LoVo (cell line): ENCODE measurements around the gene OLAH.
"Not testable (repeated sequence)": the region's sequence is repeated elsewhere in the genome, so short reads cannot be mapped to it uniquely, and the experiment has no call there.

ENCODE experiments used
- DNase-seq: peaks from one replicate; pipeline ENCODE4 v3.0.0-alpha.2; 2016; ENCODE audit warnings: low spot score

The OLAH gene

DNA sequence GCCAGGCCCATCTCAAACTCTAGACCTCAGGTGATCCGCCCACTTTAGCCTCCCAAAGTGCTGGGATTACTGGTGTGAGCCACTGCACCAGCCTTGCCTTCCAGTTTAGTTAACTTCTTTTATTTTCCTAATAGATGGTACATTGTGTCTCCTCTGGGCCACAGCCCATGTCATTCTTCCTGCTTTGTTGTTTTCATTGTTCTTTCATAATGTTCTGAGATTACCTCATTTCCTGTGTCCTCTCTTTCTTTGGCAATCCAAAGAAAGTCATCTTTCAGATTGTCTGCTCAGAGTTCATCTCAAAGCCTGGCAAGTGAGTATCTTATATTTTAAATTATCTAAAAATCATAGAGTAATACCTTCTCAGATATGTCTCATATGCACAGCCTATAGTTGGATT, at the start of gene OLAH:
Gene OLAH, plus strand, starts transcription at position 270 of the 400 bp plus-strand sequence. CDS start 3,346 bp downstream, outside the sequence.
- no peak for DNase-seq

DNA sequence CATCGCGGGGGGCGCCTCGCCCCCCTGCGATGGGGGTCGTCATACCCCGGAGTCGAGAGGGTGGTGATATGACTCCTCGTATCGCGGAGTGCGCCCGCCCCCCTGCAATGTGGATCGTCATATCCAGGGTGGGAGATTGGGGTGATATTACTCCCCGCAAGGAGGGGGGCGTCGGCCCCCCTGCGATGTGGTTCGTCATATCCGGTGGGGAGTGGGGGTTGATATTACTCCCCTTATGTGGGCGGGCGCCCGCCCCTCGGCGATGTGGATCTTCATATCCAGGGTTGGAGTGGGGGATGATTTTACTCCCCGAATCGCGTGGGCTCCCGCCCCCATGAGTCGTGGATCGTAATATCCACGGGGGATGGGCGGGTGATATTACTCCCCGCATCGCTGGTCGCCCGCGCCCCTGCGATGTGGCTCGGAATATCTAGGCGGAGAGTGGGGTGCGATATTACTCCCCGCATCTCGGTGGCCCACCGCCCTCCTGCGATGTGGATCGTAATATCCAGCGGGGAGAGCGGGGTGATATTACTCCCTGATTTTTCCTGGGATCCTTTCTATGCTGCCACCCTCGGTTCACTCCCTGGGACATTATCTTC, 47.7 kb upstream of the OLAH start:
- DNase-seq = no peak

DNA sequence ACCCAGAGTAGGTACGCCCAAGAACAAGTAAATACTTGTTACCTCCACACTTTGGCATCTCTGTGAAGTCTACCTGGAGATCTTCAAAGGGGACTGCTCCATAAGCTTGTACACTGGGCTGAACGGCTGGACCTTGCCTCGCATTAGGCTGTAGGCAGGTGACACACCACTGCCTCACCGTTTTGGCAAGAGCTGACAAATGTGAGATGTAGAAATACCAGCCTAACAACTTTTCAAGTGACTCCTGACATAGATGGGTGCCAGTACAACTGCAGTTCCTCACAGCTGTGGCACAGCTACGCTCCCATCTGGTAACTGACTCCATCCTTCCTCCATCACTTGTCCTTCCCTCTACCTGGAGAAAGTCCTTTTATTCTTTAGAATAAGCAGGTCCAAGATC, 30.2 kb upstream of the OLAH start:
- peak; percentile 41 for DNase-seq

DNA sequence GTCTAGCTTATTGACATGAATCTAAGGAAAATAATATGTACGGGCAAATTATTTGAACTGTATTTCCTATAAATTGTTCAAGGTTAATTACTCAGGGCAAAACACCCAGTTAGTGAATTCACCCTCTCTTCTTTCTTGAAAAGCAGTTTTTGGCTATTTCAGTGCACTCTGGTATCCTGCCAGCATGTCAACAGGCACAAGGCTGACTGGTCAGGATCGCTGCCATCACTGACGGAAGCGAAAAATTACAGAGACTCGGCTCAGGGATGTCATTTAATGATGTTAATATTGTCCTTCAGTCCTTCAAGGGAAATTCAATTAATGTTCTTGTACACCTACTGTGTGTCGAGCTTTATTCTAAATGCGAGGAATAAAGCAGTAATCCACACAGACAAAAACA, 28.3 kb upstream of the OLAH start:
- DNase-seq = no peak

DNA sequence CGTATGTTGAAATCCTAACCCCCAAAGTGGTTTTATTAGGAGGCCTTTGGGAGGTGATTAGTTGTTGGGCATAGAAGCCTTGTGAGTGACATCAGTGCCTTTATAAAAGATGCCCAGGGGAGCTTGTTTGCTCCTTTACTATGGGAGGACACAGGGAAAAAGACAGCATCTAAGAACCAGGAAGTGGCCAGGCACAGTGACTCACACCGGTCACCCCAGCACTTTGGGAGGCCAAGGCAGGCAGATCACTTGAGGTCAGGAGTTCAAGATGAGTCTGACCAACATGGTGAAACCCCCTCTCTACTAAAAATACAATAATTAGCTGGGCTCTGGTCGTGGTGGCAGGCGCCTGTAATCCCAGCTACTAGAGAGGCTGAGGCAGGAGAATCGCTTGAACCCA, 22.8 kb upstream of the OLAH start:
- DNase-seq = not testable (repeated sequence)

DNA sequence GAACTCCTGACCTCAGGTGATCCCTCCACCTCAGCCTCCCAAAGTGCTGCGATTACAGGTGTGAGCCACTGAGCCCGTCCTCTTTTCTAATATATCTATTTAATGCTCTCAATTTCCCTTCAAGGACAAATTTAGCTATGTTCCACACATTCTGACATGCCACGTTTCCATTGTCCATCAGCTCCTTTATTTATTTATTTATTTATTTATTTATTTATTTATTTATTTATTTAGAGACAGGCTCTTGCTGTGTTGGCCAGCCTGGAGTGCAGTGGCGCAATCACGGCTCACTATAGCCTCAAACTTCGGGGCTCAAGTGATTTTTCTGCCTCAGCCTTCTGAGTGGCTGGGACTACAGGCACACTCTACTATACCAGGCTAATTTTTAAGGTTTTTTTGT, 20.7 kb upstream of the OLAH start:
- DNase-seq = not testable (repeated sequence)

DNA sequence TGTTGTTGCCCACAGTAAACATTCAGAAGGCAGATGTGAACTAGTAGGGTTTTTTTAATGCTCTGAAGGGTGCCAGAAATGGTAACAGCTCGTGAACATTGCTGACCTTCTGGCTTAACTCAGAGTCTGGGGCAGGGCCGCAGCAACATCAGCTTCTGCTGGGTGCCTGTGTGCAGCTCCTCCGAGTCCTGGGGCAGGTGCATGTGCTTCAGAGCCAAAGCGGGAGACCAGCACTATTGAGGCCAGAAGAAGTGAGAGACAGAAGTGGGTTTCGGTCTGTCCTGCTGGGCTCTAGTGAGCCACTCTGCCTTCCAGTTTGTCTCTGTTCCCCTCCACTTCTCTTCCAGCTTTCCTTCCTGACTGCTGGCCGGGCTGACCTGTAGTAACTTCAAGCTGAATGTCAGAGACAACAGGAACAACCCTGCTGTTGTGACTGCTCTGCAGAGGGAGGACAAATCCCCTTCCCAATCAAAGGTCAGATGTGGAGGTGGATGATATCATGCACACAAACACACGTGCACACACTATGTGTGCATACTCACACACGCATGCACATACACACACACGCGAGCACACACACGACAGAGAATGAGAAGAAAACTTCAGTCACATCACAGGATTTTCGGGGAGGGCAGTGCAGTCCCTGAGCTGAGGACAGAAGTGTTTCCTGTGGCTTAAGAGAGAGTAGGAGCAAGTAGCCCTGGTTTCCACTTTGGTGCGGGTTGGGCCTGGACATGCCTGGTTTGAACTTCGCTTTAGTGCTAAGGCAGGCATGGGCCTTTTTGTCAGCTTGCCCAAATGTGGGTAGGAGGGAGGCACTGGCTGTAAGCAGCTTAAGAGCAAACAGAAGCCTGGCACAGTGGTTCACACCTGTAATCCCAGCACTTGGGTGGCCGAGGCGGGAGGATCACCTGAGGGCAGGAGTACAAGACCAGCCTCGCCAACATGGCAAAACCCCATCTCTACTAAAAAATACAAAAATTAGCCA, 19.4 kb upstream of the OLAH start:
- not testable (repeated sequence) for DNase-seq

DNA sequence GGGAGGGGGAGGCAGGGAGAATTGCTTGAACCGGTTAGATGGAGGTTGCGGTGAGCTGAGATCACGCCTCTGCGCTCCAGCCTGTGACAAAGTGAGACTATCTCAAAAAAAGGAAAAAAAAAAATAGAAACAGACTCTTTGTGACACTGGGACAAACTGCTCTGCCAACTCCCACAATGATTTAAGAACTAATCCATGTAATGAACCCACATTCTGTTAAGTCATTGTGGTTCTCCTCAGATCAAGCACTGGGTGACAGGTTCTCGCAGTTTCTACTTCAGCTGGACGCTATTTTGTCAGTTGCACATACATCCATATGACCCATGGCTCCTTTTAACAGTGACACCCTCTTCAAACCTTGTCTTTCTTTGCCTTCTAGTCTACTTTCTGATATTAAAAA, 18.7 kb upstream of the OLAH start:
- not testable (repeated sequence) for DNase-seq

DNA sequence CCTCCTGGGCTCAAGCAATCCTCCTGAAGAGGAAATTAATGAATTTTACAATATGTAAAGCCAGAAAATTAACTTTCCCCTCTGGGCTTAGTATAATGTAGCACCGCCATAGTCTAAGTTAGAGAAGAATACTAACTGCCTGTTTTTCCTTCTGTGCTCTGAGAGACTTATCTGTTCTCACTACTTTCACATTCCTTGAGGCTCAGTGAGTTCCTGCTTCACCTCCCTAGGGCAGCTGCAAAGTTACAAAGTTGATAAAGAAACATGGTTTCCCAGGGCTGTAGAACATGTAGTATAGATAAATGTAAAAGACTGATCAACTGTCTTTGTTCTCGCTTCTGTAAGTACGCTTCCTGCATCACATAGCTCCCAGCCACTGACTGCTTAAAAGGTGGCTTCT, 16.0 kb upstream of the OLAH start:
- DNase-seq = no peak

DNA sequence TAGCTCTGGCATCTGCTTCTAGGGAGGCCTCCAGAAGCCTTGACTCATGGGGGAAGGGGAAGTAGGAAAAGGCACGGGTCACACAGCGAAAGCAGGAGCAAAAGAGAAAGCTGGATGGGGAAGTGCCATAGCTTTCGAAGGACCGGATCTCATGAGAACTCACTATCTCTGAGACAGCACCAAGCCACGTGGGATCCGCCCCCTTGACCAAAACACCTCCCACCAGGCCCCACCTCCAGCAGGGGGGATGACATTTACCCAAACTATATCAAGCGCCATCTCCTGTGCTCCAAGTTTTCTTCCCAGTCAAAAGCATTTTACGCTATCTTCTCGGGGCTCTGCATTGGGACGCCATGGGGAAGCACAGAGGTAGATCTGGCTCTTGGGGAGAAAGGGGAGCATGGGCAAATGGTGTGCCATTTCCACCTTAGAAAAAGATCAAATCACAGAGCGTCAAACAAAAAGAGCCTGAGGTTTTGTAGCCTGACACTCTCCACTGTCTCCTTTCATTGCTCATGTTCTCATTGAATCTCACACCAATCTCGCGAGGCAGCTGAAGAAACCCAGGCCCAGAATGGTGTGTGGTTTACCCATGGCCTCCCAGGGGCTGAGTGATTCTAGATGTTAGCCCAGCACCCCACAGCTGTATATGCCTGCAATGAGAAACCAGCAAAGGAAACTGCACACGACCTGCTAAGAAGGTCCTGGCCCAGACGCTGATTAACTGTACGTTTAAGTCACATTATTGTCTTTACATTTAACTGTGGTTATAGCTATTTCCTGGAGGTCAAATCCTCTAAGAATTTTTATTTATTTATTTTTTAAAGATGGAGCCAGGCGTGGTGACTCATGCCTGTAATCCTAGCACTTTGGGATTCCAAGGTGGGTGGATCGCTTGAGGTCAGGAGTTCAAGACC, 8.1 kb upstream of the OLAH start:
- DNase-seq = no peak

DNA sequence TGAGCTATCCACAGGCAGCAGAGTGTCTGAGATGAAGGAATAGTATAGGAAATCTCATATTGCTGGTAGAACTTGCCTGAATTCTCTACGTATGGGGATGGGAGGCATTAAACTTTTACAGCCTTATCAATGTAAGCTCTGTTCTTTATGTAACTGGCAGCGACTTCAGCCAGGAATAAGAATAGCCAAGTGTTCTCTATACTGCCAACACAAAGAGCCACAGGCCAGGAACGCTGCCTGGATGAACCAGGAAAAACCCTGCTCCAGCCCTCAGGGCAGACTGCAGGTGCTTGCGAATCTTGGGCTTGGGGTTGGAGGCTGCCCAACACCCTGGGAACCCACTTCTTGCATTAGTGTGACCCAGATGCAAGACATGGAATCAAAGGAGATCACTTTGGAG, 6.1 kb upstream of the OLAH start:
- DNase-seq = no peak

DNA sequence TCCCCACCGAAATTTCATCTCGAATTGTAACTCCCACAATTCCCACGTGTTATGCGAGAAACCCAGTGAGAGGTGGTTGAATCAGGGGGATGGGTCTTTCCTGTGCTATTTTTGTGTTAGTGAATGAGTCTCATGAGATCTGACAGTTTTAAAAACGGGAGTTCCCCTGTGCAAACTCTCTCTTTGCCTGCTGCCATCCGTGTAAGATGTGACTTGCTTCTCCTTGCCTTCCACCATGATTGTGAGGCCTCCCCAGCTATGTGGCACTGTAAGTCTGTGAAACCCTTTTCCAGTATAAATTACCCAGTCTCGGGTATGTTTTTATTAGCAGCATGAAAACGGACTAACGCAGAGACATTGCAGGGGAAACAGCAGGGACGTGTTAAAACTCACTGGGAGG, 5.3 kb upstream of the OLAH start:
- no peak for DNase-seq

DNA sequence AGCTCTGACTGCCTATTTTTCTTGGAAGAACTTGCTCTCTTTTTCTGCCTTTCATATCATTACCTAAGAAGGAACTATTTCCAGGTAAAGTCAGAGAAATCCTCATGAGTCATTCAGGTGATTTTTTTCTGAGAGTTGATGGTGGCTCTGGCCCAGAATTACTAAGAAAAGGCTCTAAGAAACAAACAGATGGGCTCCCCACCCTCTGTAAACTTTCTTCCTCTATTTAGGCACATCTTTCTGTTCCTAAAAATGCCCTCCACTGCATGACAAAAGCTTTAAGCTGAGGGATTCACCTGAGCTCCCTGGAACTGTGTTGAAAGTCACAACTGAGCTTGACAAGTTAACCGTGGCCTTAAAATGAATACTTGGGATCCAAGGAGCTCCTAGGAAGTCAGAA, 1.6 kb downstream of the OLAH start:
- DNase-seq = no peak

DNA sequence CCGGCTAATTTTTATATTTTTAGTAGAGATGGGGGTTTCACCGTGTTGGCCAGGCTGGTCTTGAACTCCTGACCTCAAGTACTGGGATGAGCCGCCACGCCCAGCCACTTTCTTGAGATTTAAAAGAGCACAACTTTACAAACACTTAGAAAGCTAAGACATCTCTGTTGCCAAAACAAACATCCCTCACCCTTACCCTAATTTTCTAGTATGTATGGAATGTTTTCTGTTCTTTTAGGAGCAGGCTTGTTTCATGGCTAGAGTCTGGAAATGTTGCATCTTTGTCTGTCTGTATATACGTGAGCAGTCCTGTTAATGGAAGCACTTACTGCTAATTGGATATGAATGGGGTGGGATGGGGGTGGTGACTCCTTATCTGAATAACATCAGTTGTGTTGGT, 2.9 kb downstream of the OLAH start:
- no peak for DNase-seq

DNA sequence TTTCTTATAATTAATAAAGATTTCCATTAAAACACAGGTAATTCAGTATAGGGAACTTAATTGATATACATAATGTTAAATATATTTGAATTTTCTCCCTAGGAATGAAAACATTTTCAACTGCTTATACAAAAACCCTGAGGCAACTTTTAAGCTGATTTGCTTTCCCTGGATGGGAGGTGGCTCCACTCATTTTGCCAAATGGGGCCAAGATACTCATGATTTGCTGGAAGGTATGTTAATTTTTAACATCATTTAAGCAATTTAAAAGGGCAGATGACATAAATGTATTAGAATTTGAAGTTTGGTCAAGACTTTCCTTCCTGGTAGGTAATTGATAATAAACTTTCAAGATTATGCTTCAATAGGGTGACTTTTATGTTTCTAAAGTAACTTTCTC, 5.8 kb downstream of the OLAH start:
- DNase-seq = no peak

DNA sequence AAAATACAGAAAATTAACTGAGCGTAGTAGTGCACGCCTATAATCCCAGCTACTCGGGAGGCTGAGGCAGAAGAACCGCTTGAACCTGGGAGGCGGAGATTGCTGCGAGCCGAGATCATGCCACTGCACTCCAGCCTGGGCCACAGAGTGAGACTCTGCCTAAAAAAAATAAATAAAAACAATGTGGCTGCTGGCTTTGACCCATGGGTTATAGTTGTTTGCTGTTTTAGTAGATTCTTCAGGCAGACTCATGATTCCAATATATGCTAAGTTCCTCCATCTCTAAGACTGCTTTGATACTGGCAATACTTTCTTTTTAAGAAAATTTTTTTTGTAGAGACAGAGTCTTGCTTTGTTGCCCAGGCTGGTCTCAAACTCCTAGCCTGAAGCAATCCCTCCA, 8.4 kb downstream of the OLAH start:
- no peak for DNase-seq

DNA sequence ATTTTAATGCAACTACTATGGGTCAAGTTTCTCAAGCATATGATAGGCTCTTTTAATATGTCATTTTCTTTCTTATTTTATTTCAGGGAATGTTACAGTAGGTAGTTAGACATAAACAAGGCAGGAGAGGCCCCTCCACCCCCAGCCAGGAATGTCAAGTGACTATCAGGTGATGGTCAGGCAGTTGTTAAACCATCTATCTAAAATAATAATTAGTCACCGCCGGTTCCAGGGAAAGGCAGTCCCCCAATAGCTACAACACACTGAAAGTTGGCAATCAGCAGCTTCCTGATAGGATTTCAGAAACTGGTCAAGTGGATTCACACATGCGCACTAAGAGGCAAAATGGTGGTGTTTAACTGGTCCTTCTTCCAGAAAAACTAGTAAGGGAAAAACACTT, 9.3 kb downstream of the OLAH start:
- DNase-seq = no peak

DNA sequence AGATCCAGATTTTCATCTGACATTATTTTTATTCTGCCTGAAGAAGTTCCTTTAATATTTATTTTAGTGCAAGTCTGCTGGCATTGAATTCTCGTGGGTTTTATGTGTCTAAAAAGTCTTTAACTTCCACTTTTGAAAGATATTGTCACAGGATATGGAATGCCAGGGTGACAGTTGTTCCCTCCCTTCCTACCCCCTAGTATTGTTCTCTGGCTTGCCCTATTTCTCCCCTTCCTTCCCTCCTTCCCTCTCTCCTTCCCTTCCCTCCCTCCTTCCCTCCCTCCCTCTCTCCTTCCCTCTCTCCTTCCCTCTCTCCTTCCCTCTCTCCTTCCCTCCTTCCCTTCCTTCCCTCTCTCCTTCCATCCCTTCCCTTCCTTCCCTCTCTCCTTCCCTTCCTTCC, 14.9 kb downstream of the OLAH start:
- DNase-seq = no peak

DNA sequence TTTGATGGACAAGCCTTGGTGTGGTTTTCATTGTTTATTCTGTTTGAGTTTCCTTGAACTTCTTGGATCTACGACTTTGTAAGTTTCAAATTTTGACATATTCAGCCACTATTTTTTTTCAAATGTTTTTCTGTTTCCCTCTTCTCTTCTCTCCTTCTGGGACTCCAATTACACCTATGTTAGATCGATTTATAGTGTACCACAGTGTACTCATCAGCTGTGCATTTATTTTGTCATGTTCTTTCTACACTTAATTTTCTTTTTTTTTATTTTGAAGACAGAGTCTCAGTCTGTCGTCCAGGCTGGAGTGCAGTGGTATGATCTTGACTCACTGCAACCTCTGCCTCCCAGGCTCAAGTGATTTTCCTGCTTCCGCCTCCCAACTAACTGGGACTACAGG, 16.2 kb downstream of the OLAH start:
- DNase-seq = no peak

DNA sequence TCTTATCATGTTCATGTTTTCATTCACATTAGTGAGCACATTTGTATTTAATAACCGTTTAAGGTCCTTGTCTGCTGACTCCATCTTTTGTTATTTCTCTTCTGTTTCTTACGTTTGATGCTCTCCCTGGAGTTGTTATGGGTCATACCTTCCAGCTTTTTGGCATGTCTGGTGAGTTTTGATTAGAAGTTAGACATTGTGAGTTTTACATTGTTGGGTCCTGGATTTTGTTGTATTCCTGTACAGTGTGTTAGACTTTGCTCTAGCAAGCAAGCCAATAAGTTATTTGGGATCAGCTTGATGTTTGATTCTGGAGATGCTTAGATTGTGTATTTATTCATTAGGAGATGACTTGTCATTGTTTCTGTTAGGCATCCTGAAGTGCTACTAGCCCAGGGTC, 16.9 kb downstream of the OLAH start:
- no peak for DNase-seq

DNA sequence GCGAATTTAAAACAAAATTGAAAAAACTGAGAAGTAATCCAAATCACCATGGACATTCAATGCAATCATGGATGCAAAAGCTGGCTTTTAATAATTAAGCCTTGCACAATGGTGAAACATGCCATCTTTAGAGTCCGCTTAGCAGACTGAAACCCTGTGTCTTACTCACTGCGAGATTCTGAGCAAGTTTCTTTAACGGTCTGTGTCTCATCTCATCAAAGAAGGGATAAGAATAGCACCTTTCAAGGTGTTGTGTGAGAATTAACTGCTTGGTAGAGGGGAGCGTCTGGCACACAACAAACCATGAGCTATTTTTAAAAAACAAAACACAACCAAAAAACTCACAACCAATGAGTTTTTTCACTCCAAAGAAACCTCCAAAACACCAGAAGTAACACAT, 23.4 kb downstream of the OLAH start:
- DNase-seq = no peak

DNA sequence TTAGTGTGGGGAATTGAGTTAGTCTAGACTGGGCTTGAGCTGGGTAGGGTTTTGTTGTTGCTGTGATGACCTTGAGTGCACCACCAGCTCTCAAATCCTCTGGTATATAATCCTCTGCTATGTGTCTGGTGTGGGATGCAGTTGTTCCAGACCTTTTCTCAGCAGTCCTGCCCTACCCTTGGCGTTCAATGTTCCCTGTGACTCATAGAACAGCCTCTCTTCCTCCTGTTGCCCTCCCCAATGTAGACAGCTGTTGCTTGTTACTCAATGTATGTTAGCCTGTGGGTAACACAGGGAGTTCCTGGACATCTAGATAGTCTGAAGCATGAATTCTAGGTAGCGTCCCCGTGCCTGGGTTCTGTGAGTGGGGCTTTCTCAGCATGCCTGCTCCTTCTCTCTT, 25.1 kb downstream of the OLAH start:
- no peak for DNase-seq

DNA sequence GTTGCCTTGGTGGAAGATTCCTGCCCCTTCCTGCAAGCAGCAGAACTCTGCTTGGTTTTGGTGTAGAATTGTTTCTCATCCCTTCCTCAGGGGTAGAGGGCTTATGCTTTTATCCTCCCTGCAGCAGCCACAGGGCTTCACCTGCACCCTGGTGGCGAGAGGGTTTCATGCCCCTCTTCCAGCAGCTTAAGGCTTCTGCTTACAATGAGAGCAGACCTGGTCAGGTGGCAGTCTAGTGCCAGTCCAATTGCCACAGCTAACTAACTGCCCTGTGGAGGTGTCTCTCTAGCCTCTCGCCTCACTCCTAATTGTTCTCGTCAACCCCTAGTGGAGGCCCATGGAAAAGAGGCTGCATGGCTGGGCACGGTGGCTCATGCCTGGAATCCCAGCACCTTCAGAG, 25.5 kb downstream of the OLAH start:
- no peak for DNase-seq
